Measurements from ENCODE around the gene ADIPOR2.
"Not testable (repeated sequence)": the region's sequence is repeated elsewhere in the genome, so short reads cannot be mapped to it uniquely, and the experiment has no call there.

ADIPOR2 gene

GRCh38 chr12:1711536-1712211, 20.8 kb downstream of the ADIPOR2 start:
- H3K27me3 ChIP-seq (ENCODE audit: insufficient read depth, low read length); H3K9me3 ChIP-seq (ENCODE audit: insufficient read depth, low read depth, low read length); H3K4me3 ChIP-seq (ENCODE audit: low read length); H3K36me3 ChIP-seq (ENCODE audit: insufficient read depth, low read depth, low read length); H3K27ac ChIP-seq (ENCODE audit: low read length); H3K9ac ChIP-seq (ENCODE audit: low read depth, low read length); H3K4me1 ChIP-seq (ENCODE audit: insufficient read depth, low read length): not testable (repeated sequence)

GRCh38 chr12:1712305-1712704, 21.4 kb downstream of the ADIPOR2 start:
- H3K27me3 ChIP-seq (ENCODE audit: insufficient read depth, low read length); H3K9ac ChIP-seq (ENCODE audit: low read depth, low read length); H3K9me3 ChIP-seq (ENCODE audit: insufficient read depth, low read depth, low read length); H3K4me3 ChIP-seq (ENCODE audit: low read length); H3K36me3 ChIP-seq (ENCODE audit: insufficient read depth, low read depth, low read length); H3K27ac ChIP-seq (ENCODE audit: low read length); H3K4me1 ChIP-seq (ENCODE audit: insufficient read depth, low read length): not testable (repeated sequence)

GRCh38 chr12:1712852-1713251, 22.0 kb downstream of the ADIPOR2 start:
- not testable (repeated sequence) for H3K4me1 ChIP-seq (ENCODE audit: insufficient read depth, low read length); H3K27ac ChIP-seq (ENCODE audit: low read length); H3K27me3 ChIP-seq (ENCODE audit: insufficient read depth, low read length); H3K4me3 ChIP-seq (ENCODE audit: low read length); H3K9me3 ChIP-seq (ENCODE audit: insufficient read depth, low read depth, low read length); H3K9ac ChIP-seq (ENCODE audit: low read depth, low read length); H3K36me3 ChIP-seq (ENCODE audit: insufficient read depth, low read depth, low read length)

- not testable (repeated sequence) for H3K27me3 ChIP-seq (ENCODE audit: insufficient read depth, low read length); H3K9ac ChIP-seq (ENCODE audit: low read depth, low read length); H3K27ac ChIP-seq (ENCODE audit: low read length); H3K9me3 ChIP-seq (ENCODE audit: insufficient read depth, low read depth, low read length); H3K4me1 ChIP-seq (ENCODE audit: insufficient read depth, low read length); H3K36me3 ChIP-seq (ENCODE audit: insufficient read depth, low read depth, low read length); H3K4me3 ChIP-seq (ENCODE audit: low read length)
These were observed 23.0 kb downstream of the ADIPOR2 start for GRCh38 chr12:1713783-1714348.

- not testable (repeated sequence) for H3K4me3 ChIP-seq (ENCODE audit: low read length); H3K27ac ChIP-seq (ENCODE audit: low read length); H3K9ac ChIP-seq (ENCODE audit: low read depth, low read length); H3K4me1 ChIP-seq (ENCODE audit: insufficient read depth, low read length); H3K27me3 ChIP-seq (ENCODE audit: insufficient read depth, low read length)
- peaks cover 17% of the 10 kb centered on the region for H3K9me3 ChIP-seq (ENCODE audit: insufficient read depth, low read depth, low read length)
- peaks cover 11% of the 10 kb centered on the region for H3K36me3 ChIP-seq (ENCODE audit: insufficient read depth, low read depth, low read length)
These were observed 24.6 kb downstream of the ADIPOR2 start for GRCh38 chr12:1715459-1715858.

GRCh38 chr12:1716215-1716862, 25.5 kb downstream of the ADIPOR2 start:
- Histone ChIP-seq H3K27me3 (ENCODE audit: insufficient read depth, low read length) (no peaks in the 10 kb centered on the region), H3K4me3 (ENCODE audit: low read length) (no peak overlapping the region), H3K9me3 (ENCODE audit: insufficient read depth, low read depth, low read length) (peaks cover 17% of the 10 kb centered on the region), H3K9ac (ENCODE audit: low read depth, low read length) (no peak overlapping the region), H3K36me3 (ENCODE audit: insufficient read depth, low read depth, low read length) (peaks cover 11% of the 10 kb centered on the region), H3K27ac (ENCODE audit: low read length) (no peak overlapping the region), H3K4me1 (ENCODE audit: insufficient read depth, low read length) (no peaks in the 10 kb centered on the region)

- H3K27ac ChIP-seq (ENCODE audit: low read length): no peak overlapping the region
- H3K9ac ChIP-seq (ENCODE audit: low read depth, low read length): no peak overlapping the region
- H3K27me3 ChIP-seq (ENCODE audit: insufficient read depth, low read length): no peaks in the 10 kb centered on the region
- H3K4me1 ChIP-seq (ENCODE audit: insufficient read depth, low read length): no peaks in the 10 kb centered on the region
- peaks cover 17% of the 10 kb centered on the region for H3K9me3 ChIP-seq (ENCODE audit: insufficient read depth, low read depth, low read length)
- no peak overlapping the region for H3K4me3 ChIP-seq (ENCODE audit: low read length)
- peaks cover 11% of the 10 kb centered on the region for H3K36me3 ChIP-seq (ENCODE audit: insufficient read depth, low read depth, low read length)
These were observed 26.0 kb downstream of the ADIPOR2 start for GRCh38 chr12:1716911-1717310.

GRCh38 chr12:1719139-1719538, 28.3 kb downstream of the ADIPOR2 start:
- Histone ChIP-seq H3K27ac (ENCODE audit: low read length) (no peak overlapping the region), H3K9me3 (ENCODE audit: insufficient read depth, low read depth, low read length) (peaks cover 17% of the 10 kb centered on the region), H3K4me3 (ENCODE audit: low read length) (no peak overlapping the region), H3K27me3 (ENCODE audit: insufficient read depth, low read length) (no peaks in the 10 kb centered on the region), H3K9ac (ENCODE audit: low read depth, low read length) (no peak overlapping the region), H3K4me1 (ENCODE audit: insufficient read depth, low read length) (no peaks in the 10 kb centered on the region), H3K36me3 (ENCODE audit: insufficient read depth, low read depth, low read length) (peaks cover 11% of the 10 kb centered on the region)

GRCh38 chr12:1720494-1720893, 29.6 kb downstream of the ADIPOR2 start:
- Histone ChIP-seq H3K4me3 (ENCODE audit: low read length) (no peak overlapping the region), H3K9ac (ENCODE audit: low read depth, low read length) (no peak overlapping the region), H3K4me1 (ENCODE audit: insufficient read depth, low read length) (no peaks in the 10 kb centered on the region), H3K27ac (ENCODE audit: low read length) (no peak overlapping the region), H3K9me3 (ENCODE audit: insufficient read depth, low read depth, low read length) (peaks cover 15% of the 10 kb centered on the region), H3K27me3 (ENCODE audit: insufficient read depth, low read length) (no peaks in the 10 kb centered on the region), H3K36me3 (ENCODE audit: insufficient read depth, low read depth, low read length) (peaks cover 6% of the 10 kb centered on the region; the same call in 1 of the 2 replicates)

GRCh38 chr12:1723721-1724120, 32.9 kb downstream of the ADIPOR2 start:
- no peaks in the 10 kb centered on the region for H3K27me3 ChIP-seq (ENCODE audit: insufficient read depth, low read length)
- peaks cover 6% of the 10 kb centered on the region; the same call in 1 of the 2 replicates for H3K36me3 ChIP-seq (ENCODE audit: insufficient read depth, low read depth, low read length)
- H3K4me3 ChIP-seq (ENCODE audit: low read length): no peak overlapping the region
- H3K9ac ChIP-seq (ENCODE audit: low read depth, low read length): no peak overlapping the region
- H3K27ac ChIP-seq (ENCODE audit: low read length): no peak overlapping the region
- H3K4me1 ChIP-seq (ENCODE audit: insufficient read depth, low read length): no peaks in the 10 kb centered on the region
- H3K9me3 ChIP-seq (ENCODE audit: insufficient read depth, low read depth, low read length): peaks cover 10% of the 10 kb centered on the region

- no peak overlapping the region for H3K27ac ChIP-seq (ENCODE audit: low read length)
- no peak overlapping the region for H3K4me3 ChIP-seq (ENCODE audit: low read length)
- no peak overlapping the region for H3K9ac ChIP-seq (ENCODE audit: low read depth, low read length)
- H3K36me3 ChIP-seq (ENCODE audit: insufficient read depth, low read depth, low read length): peaks cover 5% of the 10 kb centered on the region; the same call in 1 of the 2 replicates
- no peaks in the 10 kb centered on the region for H3K27me3 ChIP-seq (ENCODE audit: insufficient read depth, low read length)
- H3K4me1 ChIP-seq (ENCODE audit: insufficient read depth, low read length): no peaks in the 10 kb centered on the region
- peaks cover 6% of the 10 kb centered on the region for H3K9me3 ChIP-seq (ENCODE audit: insufficient read depth, low read depth, low read length)
These were observed 33.4 kb downstream of the ADIPOR2 start for GRCh38 chr12:1724250-1724649.

- H3K4me1 ChIP-seq (ENCODE audit: insufficient read depth, low read length): no peaks in the 10 kb centered on the region
- 0 out of 2 replicates have a peak, but pooled peaks cover 2% of the 10 kb centered on the region for H3K36me3 ChIP-seq (ENCODE audit: insufficient read depth, low read depth, low read length)
- no peaks in the 10 kb centered on the region for H3K9me3 ChIP-seq (ENCODE audit: insufficient read depth, low read depth, low read length)
- no peak overlapping the region for H3K4me3 ChIP-seq (ENCODE audit: low read length)
- H3K9ac ChIP-seq (ENCODE audit: low read depth, low read length): no peak overlapping the region
- no peaks in the 10 kb centered on the region for H3K27me3 ChIP-seq (ENCODE audit: insufficient read depth, low read length)
- no peak overlapping the region for H3K27ac ChIP-seq (ENCODE audit: low read length)
These were observed 35.9 kb downstream of the ADIPOR2 start for GRCh38 chr12:1726753-1727152.

Measured in iPS-20b (cell line).